ENCODE measurements around the gene HOXA3. TPM values are rescaled to one million over a fixed set of nuclear protein-coding genes. Genes with fewer than 3 reads are reported as not detected.

The HOXA3 gene
- total and polyA plus RNA-seq, 2 of the 8 experiments (the other 6 are each of a cell fraction or from before 2014, with no cell fraction given): not detected

- Histone ChIP-seq H4K91ac (replicated peaks; ENCODE audit: insufficient read length, low read length) (no peak overlapping the region), H4K5ac (ENCODE audit: insufficient read length, low read depth, low read length) (no peak overlapping the region), H3K27me3 (replicated peaks in 1 of 4; ENCODE audit: control insufficient read depth in 3 of 4, extremely low read depth in 1 of 4, insufficient read depth in 3 of 4, low read length in 3 of 4) (peaks cover 98 to 100% (median 99%) of the 10 kb centered on the region in 4 experiments), H2BK120ac (replicated peaks; ENCODE audit: low read depth, low read length) (no peak overlapping the region), H2BK12ac (ENCODE audit: low read depth, low read length) (no peak overlapping the region), H2BK5ac (ENCODE audit: low read depth, low read length) (no peak overlapping the region), H3K56ac (replicated peaks; ENCODE audit: insufficient read length, low read depth, low read length) (no peak overlapping the region), H3K9me3 (ENCODE audit: insufficient read depth in 2 of 2, low read depth in 1 of 2, low read length in 1 of 2) (peaks cover 0 to 6% of the 10 kb centered on the region in 2 experiments; a peak in 1 of 4 replicates), H3K23me2 (ENCODE audit: low read depth, low read length) (no peaks in the 10 kb centered on the region), H3K14ac (ENCODE audit: insufficient read length) (no peak overlapping the region), H2BK20ac (ENCODE audit: low read length) (no peak overlapping the region), H3K18ac (ENCODE audit: extremely low read depth, low read length) (no peak overlapping the region), H4K20me1 (replicated peaks in 1 of 2; ENCODE audit: control insufficient read depth in 1 of 2, insufficient read depth in 2 of 2, low read length in 2 of 2) (peaks cover 19 to 28% of the 10 kb centered on the region in 2 experiments), H3K9ac (replicated peaks in 1 of 4; ENCODE audit: extremely low read depth in 1 of 4, low read depth in 3 of 4, low read length in 3 of 4) (no peak overlapping the region), H3K4me3 (ENCODE audit: extremely low read depth in 1 of 4, insufficient read depth in 2 of 4, low read depth in 3 of 4, low read length in 4 of 4) (peak overlapping the region in 1 of 4 experiments; percentile 25; a peak in 2 of 8 replicates), H3K23ac (ENCODE audit: insufficient read length) (no peak overlapping the region), H3K27ac (ENCODE audit: low read depth, low read length) (no peak overlapping the region), H3K4me1 (replicated peaks in 1 of 4; ENCODE audit: control insufficient read depth in 3 of 4, insufficient read depth in 4 of 4, low read length in 3 of 4) (no peaks in the 10 kb centered on the region; a peak in 4 of 7 replicates), H2AK5ac (ENCODE audit: low read depth, low read length) (no peak overlapping the region), H2BK15ac (ENCODE audit: low read length) (no peak overlapping the region), H3K79me2 (ENCODE audit: control insufficient read depth in 1 of 2, insufficient read depth in 2 of 2, low read length in 2 of 2) (no peaks in the 10 kb centered on the region), H3K4ac (replicated peaks; ENCODE audit: insufficient read length, low read depth, low read length) (no peak overlapping the region), H3K79me1 (ENCODE audit: low read depth, low read length) (no peaks in the 10 kb centered on the region), H3K36me3 (ENCODE audit: control insufficient read depth in 2 of 4, insufficient read depth in 4 of 4, low read length in 3 of 4) (peaks cover 0 to 20% (median 0%) of the 10 kb centered on the region in 4 experiments; a peak in 1 of 8 replicates), H2AFZ (ENCODE audit: low read length) (no peak overlapping the region), H4K8ac (ENCODE audit: extremely low read depth, insufficient read depth, low read length) (no peak overlapping the region), H3K4me2 (ENCODE audit: insufficient read depth in 1 of 2, low read depth in 2 of 2, low read length in 2 of 2) (peak overlapping the region; percentile 8 to 47; a peak in 1 of 4 replicates)
- ChIA-PET CTCF (ENCODE audit: partially characterized antibody) (interaction anchor here (0.8 to 4.4 kb wide), 5 partner anchors 9 to 22 kb away, joined by 3 to 80 read pairs (median 5); partner anchors contain the start of genes HOXA11, HOXA3, HOXA5 and HOXA6), POLR2A (ENCODE audit: partially characterized antibody) (no interaction called here)
- 18% methylated on average over 12 of the region's 12 CpGs; no CpG with 5 or more reads in 1 of the 2 experiments for WGBS, 2 experiments (ENCODE audit: extremely low coverage in 1 of 2, insufficient coverage in 1 of 2, insufficient read length in 1 of 2, insufficient replicate concordance in 2 of 2, low coverage in 1 of 2, low lambda C conversion rate in 2 of 2, missing lambda C conversion rate in 1 of 2)
- DNase-seq (ENCODE audit: low read depth in 1 of 2, low spot score in 2 of 2) (no peak), FAIRE-seq (no peak)
- TF ChIP-seq CREB1 (IDR thresholded peaks at IDR 0.05) (no peak), NANOG (IDR thresholded peaks at IDR 0.05; ENCODE audit: insufficient read depth, low read depth, low read length, poor library complexity, severe bottlenecking) (no peak), BCL11A (IDR thresholded peaks at IDR 0.05; ENCODE audit: low read depth in 2 of 2, low read length in 2 of 2) (no peak), CTBP2 (IDR thresholded peaks at IDR 0.05; ENCODE audit: borderline replicate concordance, insufficient read depth, insufficient read length, low read length) (no peak), FOSL1 (IDR thresholded peaks at IDR 0.05; ENCODE audit: insufficient read depth, low read depth, low read length) (no peak), TEAD4 (IDR thresholded peaks at IDR 0.05; ENCODE audit: low read depth, low read length) (no peak)
Observed at GRCh38 chr7:27164045-27164366, 11.6 kb upstream of the HOXA3 start.
